CD4-positive, alpha-beta T cell treated with Interferon gamma for 1 hour (primary cell): ENCODE measurements around the gene GATA6.

Experiments
- DNase-seq: peaks from one replicate; pipeline ENCODE4 v3.0.0-alpha.2; 2020

GATA6 gene

GRCh38 chr18:22167091-22167470 is 2.3 kb upstream of the GATA6 start:
- DNase-seq, result no peak

- no peak for DNase-seq
These were observed 1.7 kb upstream of the GATA6 start for GRCh38 chr18:22167471-22168241.

GRCh38 chr18:22168360-22168921 is 948 bp upstream of the GATA6 start:
- DNase-seq, result no peak

- no peak for DNase-seq
These were observed 566 bp downstream of the GATA6 start for GRCh38 chr18:22169889-22170420.

GRCh38 chr18:22170421-22171257 is 1.2 kb downstream of the GATA6 start:
- no peak for DNase-seq

GRCh38 chr18:22171258-22172119 is 2.1 kb downstream of the GATA6 start:
- DNase-seq, result no peak

- DNase-seq, result no peak
These were observed 2.8 kb downstream of the GATA6 start for GRCh38 chr18:22172120-22172582.

- no peak for DNase-seq
These were observed 3.2 kb downstream of the GATA6 start for GRCh38 chr18:22172594-22173049.

GRCh38 chr18:22173221-22173927 is 4.0 kb downstream of the GATA6 start:
- no peak for DNase-seq

- no peak for DNase-seq
These were observed 4.5 kb downstream of the GATA6 start for GRCh38 chr18:22173928-22174301.

- no peak for DNase-seq
These were observed 5.2 kb downstream of the GATA6 start for GRCh38 chr18:22174341-22175145.

GRCh38 chr18:22175346-22175745 is 6.0 kb downstream of the GATA6 start:
- DNase-seq, result no peak

- no peak for DNase-seq
These were observed 7.3 kb downstream of the GATA6 start for GRCh38 chr18:22176420-22177326.

GRCh38 chr18:22177327-22177871 is 8.0 kb downstream of the GATA6 start:
- no peak for DNase-seq

- no peak for DNase-seq
These were observed 9.8 kb downstream of the GATA6 start for GRCh38 chr18:22179174-22179573.

- no peak for DNase-seq
These were observed 10.2 kb downstream of the GATA6 start for GRCh38 chr18:22179631-22180030.

GRCh38 chr18:22180722-22181121 is 11.3 kb downstream of the GATA6 start:
- no peak for DNase-seq

GRCh38 chr18:22182884-22183697 is 13.7 kb downstream of the GATA6 start:
- DNase-seq, result no peak
